CD4-positive, alpha-beta T cell treated with Interferon alpha-2 for 1 hour (primary cell): ENCODE data around the gene NOD2.

Experiments
- DNase-seq, 2 donors: peaks; one replicate each; pipeline ENCODE4 v3.0.0-alpha.2; 2020 to 2022

NOD2 gene

DNA sequence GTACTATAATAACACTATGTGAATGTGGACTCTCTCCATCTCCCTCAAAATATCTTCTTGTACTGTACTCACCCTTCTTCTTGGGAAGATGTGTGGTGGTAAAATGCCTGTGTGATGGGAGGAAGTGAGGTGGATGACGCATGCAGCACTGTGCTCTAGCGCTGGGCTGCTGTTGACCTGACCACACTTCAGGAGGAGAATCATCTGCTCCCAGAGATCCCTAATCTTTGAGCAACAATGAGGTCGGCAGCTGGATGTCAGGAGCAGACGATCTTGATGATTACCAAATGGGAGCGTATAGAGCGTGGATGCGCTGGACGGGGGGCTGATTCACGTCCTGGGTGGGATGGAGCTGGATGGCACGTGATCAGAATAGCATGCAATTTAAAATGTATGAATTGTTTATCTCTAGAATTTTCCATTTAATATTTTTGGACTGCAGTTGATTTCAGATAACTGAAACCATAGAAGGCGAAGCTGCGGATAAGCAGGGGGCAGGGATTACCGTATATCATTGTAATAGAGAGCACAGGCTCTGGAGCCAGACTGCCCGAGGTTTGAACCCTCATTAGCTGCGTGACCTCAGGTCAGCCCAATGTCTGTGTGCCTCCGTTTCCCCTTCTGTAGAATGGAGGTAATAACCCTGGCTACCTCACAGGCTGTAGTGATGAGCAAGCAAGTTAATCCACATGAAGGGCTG, 24.8 kb downstream of the NOD2 start:
- DNase-seq = no peak

DNA sequence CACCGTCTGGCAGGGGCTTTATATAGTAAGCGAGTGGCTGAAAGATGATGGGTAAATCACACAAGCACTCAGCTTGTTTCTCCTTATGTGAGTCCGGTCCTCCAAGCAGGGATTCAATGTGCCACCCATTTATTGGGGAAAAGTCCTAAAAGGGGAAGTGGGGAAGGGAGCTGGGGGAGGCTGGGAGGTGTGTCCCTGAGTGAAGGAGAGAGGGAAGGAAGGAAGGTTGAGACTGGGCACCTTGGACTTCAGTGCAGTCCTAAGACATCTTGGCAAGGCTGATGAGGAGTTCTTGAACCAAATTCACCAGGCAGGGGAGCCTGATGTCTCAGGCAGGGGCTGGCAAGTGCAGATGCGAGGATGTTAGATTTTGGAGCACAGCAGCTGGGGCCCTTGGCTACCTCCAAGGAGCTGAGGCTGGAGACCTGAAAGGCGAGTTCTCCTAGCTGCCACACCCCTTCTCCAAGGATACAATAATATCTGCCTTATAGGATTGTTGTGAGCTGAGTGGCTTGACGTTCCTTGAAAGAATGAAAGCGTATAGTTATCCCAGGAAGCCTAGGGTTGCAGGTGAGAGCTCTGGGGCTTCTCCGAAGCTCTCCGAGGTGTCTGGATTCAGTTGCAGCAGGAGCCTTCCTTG, 25.5 kb downstream of the NOD2 start:
- no peak for DNase-seq

DNA sequence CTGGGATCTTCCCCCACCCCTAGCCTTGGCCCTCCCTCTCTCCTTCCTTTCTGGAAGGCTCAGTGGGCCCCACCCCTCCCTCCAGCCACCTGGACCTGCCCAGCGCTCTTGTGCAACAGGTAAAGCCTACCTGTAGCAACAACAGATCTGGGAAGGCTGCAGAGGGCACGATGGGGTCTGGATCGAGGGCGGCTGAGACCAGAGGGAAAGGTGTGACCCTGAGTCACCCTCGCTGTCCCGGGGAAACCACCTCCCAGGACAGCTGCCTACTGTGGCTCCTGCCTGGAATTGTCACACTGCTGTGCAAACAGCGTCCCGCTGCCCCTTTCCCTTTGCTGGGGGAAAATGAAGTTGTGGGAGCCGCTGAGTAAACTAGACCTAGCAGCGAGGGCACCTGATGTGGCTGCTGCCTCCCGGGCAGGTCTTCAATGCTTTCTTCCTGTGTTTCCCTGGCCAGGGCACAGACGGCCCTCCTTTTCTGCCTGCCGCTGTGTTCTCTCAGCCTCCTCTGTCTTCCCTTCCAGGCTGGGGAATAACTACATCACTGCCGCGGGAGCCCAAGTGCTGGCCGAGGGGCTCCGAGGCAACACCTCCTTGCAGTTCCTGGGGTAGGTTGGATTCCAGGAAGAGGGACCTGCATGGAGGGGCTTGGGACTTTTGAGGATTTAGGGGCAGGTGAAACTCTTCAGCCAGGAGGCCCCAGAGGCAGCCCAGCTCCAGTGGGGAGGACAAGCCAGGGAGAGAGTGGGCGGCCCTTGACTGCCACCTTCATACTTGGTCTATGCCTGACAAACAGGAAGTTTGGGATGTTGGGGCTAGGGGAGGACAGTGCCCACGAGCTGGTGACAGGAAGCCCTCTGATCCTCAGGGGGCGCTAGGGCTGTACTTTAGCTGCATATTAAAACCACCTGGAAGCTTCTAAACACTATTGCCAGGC, 26.3 kb downstream of the NOD2 start:
- peak in 1 of 2 donors; percentile 26 for DNase-seq

DNA sequence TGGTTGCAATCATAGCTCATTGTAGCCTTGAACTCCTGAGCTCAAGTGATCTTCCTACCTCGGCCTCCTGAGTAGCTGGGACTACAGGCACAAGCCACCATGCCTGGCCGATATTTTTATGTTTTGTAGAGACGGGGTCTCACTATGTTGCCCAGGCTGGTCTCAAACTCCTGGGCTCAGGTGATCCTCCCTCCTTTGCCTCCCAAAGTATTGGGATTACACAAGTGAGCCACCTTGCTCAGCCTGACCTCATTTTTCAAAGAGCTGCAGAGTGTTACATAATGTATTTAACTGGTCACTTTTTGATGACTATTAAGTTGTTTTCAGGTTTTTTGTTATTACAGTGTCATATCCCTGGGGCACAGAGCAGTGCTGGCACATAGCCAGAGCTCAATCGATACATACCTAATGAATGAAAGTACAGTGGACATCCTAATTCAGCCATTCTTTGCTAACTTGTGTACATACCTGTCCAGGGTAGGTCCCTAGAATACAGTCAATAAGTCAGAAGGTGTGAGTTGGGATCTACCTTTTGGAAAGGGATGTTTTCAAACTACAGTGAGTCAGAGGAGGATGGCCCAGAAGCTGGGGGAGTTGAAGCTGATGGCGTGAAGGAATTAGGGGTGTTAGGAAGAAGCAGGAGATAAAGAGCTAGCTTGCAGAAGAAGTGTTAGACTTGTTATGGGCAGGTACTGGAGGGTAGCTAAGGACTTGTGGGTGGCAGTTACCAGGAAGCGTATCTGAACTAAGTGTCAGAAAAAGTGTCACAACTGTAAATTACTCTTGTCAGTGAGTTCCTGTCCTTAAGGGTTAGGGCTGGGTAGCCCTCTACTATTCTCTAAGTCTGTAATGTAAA, 28.4 kb downstream of the NOD2 start:
- peak in 1 of 2 donors; percentile 51 for DNase-seq

DNA sequence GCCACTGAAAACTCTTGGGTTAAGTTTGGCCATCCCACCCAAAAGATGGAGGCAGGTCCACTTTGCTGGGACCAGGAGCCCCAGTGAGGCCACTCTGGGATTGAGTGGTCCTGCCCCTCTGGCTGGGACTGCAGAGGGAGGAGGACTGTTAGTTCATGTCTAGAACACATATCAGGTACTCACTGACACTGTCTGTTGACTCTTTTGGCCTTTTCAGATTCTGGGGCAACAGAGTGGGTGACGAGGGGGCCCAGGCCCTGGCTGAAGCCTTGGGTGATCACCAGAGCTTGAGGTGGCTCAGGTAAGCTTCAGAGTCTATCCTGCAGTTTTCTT, 29.0 kb downstream of the NOD2 start:
- DNase-seq = no peak

DNA sequence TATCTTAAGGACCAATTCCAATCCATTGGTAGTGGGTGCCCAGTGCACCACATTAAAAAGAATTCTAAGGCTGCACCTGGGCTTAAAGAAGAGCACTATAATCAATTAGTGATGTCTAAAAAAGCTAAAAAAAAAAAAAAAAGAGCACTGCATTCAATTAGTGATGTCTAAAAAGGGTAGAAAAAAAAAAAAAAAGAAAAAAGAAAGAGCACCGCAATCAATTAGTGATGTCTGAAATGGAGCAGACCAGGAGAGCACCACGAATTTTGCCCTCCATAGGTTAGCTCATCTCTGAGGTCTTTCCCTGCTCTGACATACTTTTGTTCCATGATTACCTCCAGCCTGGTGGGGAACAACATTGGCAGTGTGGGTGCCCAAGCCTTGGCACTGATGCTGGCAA, 29.6 kb downstream of the NOD2 start:
- no peak for DNase-seq

DNA sequence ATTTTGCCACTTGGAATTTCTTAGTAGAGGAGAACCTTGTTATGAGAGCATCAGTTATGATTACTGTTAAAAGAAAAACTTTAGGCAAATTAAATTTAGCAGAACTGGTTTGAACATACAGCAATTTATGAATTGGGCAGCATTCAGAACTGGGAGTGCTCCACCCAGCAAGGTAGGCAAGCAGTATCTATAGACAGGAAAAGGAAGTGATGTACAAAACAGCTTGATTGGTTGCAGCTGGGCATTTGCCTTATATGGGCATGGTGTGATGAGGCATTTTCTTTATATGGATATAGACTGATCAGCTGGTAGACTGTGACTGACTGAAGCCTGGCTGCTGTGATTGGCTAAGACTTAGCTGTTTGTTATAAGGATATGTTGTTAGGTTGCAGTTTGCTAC, 30.9 kb downstream of the NOD2 start:
- DNase-seq = no peak

DNA sequence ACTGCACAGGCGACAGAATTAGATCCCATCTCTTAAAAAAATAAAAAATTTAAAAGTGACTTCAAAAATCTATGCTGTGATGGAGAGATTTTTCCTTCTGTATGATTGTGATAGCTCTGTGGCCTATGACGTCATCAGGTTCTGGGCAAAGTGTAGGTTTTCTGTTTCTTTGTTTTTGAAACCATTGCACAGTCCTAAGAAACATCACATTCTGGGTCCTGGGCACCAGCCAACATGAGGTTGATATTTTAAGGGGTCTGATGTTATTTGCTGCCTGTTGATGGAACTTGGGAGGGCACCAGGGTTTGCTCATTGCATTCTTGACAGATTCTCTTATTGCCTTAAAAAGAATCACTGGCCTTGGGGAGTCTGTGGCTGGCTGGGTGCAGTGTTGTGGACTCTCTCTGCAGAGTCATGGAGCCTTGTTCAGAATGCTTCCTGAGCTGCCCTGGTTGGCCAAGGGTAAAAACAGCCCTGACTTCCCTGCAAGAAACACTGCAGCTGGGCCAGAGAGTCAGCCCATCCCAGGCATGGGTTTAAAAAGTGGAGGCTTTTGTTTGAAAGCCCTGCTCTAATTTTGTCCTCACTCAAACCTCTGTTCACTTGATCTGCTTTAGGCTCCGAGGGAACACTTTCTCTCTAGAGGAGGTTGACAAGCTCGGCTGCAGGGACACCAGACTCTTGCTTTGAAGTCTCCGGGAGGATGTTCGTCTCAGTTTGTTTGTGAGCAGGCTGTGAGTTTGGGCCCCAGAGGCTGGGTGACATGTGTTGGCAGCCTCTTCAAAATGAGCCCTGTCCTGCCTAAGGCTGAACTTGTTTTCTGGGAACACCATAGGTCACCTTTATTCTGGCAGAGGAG, 38.0 kb downstream of the NOD2 start:
- peak in 1 of 2 donors; percentile 35 for DNase-seq

DNA sequence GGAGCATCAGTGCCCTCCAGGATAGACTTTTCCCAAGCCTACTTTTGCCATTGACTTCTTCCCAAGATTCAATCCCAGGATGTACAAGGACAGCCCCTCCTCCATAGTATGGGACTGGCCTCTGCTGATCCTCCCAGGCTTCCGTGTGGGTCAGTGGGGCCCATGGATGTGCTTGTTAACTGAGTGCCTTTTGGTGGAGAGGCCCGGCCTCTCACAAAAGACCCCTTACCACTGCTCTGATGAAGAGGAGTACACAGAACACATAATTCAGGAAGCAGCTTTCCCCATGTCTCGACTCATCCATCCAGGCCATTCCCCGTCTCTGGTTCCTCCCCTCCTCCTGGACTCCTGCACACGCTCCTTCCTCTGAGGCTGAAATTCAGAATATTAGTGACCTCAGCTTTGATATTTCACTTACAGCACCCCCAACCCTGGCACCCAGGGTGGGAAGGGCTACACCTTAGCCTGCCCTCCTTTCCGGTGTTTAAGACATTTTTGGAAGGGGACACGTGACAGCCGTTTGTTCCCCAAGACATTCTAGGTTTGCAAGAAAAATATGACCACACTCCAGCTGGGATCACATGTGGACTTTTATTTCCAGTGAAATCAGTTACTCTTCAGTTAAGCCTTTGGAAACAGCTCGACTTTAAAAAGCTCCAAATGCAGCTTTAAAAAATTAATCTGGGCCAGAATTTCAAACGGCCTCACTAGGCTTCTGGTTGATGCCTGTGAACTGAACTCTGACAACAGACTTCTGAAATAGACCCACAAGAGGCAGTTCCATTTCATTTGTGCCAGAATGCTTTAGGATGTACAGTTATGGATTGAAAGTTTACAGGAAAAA, 38.8 kb downstream of the NOD2 start:
- DNase-seq = no peak

DNA sequence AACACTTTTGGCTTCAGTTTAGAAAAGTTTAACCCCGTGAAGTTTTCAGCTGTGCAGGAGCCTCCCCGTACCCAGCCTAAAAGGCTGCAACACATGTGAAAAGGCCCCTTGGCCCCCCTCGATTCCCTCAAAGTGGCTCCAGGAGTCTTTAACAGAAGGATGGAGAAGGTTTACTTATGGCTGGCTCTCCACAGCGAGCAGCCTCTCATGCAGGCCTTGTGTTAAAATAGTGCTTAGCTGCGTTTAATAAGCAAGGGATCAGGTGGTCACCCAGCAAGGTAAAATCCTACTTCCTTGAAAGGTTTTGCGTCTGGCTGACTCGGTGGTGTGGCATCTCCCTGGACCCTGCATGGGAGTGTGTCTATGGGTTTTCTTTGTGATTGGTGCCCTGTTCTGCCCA, 40.1 kb downstream of the NOD2 start:
- DNase-seq = no peak

DNA sequence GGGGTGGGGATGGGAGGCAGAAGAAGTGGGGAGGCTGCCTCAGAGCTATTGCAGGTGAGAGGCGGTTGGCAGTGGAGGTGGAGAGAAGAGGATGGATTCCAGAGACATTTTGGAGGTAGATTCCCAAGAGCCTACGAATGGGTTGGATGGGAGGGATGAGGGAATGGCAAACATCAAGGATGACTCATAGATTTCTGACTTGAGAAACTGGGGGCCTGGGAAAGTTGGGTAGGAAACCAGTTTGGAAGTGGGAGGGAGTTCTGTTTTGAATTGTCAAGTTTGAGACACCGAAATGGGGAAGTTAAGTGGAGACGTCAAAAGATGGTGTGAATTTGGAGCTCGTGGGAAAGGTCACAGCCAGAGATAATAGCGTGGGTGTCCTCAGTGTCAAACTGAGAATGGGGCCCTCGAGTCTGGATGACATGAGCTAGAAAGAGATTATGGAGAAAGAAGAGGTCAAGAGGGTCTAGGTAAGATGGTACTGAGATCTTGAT, 42.3 kb downstream of the NOD2 start:
- no peak for DNase-seq

DNA sequence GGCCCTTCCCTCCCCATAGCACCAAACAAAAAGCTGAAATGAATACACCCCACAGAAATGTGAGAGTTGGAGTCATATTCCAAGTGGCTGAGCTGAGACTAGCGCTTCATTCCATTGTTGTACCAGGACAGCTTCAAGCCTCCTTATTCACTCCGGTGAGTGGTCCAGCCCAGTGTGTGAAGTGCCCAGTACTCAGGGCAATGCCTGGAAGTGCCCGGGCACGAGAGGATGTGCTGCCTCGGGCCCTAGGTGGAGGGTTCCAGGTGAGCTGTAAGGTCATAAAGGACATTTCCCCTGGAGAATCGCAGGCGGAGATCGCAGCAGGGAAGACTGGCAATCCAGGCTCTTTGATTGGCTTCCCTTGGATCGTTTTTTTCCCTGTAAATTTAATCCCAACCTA, 43.0 kb downstream of the NOD2 start:
- DNase-seq = no peak

DNA sequence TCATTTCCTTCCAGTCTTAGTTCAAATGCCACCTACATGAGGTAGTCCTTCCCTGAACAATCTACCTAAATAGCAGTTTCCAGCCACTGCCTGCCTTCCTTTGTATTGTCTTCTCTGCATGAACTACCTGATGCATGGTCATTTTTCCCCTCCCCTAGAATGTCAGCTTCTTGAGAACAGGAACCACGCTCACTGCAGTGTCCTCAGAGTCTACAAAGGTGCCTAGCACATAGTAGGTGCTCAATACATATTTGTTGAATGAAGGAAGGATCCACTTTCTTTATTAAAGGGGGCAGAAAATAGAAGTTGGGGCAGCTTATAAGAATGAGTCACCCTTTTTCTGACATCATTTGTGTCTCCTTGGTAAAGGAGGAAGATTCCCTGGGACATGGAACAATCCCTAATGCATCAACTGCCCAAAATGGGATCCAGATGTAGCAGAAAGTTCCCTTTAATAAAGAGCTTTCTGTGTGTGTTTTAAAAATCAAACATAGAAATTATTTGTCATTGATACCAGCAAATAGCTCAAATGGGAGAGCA, 44.1 kb downstream of the NOD2 start:
- no peak for DNase-seq

DNA sequence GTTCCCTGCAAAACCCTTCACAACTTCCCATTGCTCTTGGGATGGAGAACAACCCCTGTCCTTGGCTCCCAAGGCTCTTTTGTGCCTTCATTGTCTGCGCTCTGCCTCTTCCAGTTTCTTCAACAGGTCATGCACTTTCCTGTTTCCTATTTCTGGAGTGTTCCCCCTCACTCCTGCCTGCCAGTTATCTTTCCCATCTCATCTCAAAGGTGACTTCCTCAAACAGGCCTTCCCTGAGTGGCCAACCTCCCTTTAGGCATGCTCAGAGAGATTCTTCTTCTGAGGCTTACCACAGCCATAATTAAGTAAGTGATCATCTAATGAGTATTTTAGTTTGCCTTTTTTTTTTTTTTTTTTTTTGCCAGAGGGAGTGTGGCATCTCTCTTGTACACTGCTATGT, 45.6 kb downstream of the NOD2 start:
- DNase-seq = no peak

DNA sequence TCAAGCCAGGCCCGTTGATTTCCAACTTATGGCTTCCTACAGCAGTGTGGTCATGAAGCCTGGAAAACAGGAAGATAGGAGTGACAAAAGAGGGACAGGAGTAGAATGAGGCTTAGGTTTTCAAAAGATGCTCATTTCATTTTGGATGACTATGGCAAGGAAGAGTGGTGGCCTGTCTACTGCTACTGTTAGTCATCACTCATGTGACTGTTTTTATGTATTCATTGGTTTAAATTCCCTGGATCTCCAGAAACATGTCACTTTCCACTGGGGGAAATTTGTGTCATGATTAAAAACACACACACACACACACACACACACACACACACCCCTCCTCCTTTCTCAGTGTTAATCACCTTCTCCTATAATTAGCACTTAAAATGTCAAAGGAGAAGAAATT, 47.3 kb downstream of the NOD2 start:
- peak in 1 of 2 donors; percentile 21 for DNase-seq

DNA sequence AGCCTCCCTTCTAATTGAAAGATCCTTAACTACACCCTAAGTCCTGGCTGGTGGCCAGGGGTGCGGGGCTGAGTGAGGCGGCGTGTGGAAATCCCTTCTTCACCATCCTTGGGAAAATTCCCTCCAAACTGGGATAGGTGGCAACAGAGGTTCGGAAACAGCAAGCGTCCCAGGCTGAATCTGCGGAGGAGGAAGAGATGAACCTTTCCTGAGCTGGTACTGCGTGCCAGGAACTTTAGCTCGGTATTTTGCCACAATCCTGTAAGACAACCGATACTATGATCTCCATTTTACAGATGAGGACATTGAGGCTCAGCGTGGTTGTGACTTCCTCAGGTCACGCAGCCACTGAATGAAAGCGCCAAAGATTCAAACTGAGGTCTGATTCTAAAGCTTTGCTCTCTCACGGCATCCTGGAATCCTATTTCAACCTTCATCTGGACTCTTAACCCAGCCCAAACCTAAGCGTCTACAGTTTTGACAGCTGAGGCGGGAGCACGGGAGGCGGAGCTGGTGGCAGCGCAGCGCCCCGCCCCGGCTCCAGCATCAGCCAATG, 47.9 kb downstream of the NOD2 start:
- no peak for DNase-seq

DNA sequence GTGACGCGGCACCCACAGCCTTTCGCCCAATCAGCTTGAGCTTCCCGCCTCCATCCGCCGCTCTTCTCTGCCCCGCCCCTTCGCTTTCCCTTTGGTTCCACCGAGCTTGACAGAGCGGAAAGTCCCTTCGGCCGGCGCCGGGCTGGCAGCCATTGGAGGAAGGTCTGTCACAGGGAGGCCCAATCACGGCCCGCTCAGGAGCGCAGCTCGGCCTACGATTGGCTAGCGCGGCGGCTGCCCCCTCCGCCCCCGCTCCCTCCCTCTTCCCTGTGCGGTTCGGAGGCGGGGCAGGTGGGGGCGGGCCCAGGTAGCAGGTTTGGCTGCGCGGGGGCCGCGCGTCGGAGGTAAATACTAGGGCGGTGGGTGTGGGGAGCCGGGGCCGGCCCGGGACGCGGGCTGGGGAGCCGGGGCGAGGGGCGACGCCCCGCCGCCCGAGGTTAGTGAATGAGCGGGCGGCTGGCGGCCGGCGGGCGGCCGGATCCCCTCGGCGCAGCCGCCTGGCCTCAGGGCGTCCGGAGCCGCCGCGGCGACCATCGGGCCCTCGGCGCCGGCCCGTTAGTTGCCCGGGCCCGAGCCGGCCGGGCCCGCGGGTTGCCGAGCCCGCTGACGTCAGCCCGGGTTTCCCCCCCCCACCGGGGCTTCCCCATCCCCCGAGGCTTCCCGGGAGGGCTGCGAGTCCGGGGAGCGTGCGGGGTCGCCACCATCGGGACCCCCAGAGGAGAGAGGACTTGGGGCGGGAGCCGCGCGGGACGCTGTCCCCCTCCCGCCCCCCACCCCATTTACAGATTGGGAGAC, 48.6 kb downstream of the NOD2 start, which contains the start of gene CYLD:
Gene CYLD, plus strand, starts transcription at position 306 of the 795 bp plus-strand sequence. CDS start 7,613 bp downstream, outside the sequence.
- DNase-seq = peak; percentile 100

DNA sequence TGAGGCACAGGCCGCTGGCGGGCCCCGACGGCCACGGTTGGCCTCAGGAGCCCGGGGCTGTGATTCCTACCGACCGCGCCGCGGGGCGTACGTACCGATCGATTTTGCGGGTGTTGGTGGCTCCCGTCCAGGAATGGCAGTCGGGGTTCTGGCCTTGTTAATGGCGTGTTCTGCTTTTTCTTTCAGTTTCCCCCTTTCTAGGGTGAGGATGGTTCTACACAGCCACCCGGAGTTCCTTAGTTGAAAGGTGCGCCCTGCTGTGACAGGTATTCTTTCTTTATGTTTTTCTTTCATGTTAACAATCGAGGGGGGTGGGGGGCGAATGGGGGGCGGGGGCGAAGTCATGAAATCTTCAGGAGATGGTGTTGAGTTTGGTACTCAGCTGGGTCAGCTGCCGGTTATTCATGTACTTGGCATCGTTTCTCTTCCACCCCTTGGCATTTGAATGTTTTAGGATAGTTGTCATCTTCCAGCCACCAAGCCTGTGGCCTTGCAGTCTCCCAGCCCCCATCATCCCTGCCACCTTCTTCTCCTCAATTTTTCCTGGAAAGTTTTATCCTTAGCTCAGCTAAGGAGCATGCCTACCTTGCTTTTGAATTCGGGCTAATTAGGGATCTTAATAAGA, 49.3 kb downstream of the NOD2 start:
- peak; percentile 51 to 69 for DNase-seq
